ENCODE data around the gene ALDH1L1. TPM values are rescaled to one million over a fixed set of nuclear protein-coding genes. Genes with fewer than 3 reads are reported as not detected.
"Not testable (repeated sequence)": the region's sequence is repeated elsewhere in the genome, so short reads cannot be mapped to it uniquely, and the experiment has no call there.

ALDH1L1 gene
- total RNA-seq, 1 donor from 2014 or later, result not detected

DNA sequence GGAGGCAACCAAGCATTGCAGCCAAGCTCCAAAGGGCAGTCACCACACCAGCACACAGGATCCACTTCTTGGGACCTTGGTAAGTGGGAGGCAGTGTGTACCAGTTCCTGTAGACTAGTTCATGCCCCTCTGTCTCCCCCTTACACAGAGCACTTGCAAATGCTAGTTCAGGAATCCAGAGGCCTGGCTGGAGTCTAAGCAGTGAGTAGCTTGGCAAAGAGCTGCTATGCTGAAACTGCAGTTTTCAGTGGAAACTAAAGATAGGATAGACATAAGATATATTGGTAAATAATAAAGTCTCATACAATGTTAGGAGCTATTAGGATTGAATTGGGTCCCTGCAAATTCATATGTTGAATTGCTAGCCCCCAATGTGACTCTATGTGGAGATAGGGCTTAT lies 82.6 kb downstream of the ALDH1L1 start:
- Mint-ChIP-seq H3K27ac (no peak overlapping the region), H3K36me3 (ENCODE audit: low read depth) (no peaks in the 10 kb centered on the region), H3K27me3 (ENCODE audit: insufficient read depth) (no peaks in the 10 kb centered on the region), H3K4me1 (ENCODE audit: low read depth) (no peaks in the 10 kb centered on the region), H3K9me3 (peaks cover 35% of the 10 kb centered on the region), H3K4me3 (no peak overlapping the region)
- intact Hi-C loops (cut with micrococcal nuclease), result no loop called here
- DNase-seq (ENCODE audit: low spot score), result no peak

DNA sequence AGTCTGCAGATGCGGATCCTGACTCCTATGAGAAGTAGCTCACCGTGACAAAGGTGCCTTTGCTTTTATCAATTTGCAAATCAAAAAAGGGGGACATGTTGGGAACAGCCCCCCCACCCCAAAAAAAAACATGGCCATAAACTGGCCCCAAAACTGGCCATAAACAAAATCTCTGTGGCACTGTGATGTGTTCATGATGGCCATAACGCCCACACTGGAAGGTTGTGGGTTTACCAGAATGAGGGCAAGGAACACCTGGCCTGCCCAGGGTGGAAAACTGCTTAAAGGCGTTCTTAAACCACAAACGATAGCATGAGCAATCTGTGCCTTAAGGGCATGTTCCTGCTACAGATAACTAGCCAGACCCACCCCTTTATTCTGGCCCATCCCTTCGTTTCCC lies 84.1 kb downstream of the ALDH1L1 start:
- H3K4me3 Mint-ChIP-seq; H3K27me3 Mint-ChIP-seq (ENCODE audit: insufficient read depth); H3K4me1 Mint-ChIP-seq (ENCODE audit: low read depth); H3K36me3 Mint-ChIP-seq (ENCODE audit: low read depth); intact Hi-C loops (cut with micrococcal nuclease); DNase-seq (ENCODE audit: low spot score); H3K27ac Mint-ChIP-seq: not testable (repeated sequence)
- peaks cover 45% of the 10 kb centered on the region for H3K9me3 Mint-ChIP-seq

DNA sequence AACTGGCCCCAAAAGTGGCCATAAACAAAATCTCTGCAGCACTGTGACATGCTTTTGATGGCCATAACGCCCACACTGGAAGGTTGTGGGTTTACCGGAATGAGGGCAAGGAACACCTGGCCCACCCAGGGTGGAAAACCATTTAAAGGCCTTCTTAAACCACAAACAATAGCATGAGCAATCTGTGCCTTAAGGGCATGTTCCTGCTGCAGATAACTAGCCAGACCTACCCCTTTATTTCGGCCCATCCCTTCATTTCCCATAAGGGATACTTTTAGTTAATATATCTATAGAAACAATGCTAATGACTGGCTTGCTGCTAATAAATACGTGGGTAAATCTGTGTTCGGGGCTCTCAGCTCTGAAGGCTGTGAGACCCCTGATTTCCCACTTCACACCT lies 88.3 kb downstream of the ALDH1L1 start:
- H3K4me1 Mint-ChIP-seq (ENCODE audit: low read depth), result not testable (repeated sequence)

DNA sequence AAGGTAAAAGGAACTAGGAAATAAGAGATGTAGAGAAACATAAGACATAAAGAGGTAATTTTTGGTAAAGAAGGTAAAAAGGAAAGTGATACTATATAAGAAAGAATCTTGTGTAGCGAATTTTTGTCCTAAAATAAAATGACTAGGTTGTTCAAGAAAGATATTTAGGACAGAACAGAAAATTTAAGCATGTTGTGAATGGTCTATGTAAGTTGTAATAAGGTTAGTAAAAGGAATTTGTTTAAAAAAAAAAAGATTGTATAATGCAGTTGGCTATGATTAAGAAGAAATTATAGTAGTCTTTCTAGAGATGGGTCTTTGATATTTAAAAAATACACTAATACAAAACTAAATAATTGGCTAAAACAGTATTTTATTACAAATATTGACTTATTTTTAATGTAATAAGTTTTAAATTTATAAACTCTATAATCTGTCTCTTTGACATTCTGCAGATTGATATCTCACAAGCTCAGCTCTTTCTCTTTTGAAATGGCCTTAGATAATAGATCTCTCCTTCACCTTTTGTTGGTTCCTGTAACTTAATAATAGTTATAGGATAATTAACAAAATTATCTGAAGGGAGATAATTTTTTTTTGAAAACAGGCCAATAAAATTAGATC lies 92.7 kb downstream of the ALDH1L1 start:
- intact Hi-C loops (cut with micrococcal nuclease), result loop anchor here (10.0 kb wide), 4 partner anchors 617 to 1507 kb away; partner anchors contain the start of genes CHCHD6, MCM2 and TPRA1
- Mint-ChIP-seq H3K9me3 (peaks cover 23% of the 10 kb centered on the region), H3K27me3 (ENCODE audit: insufficient read depth) (peaks cover 3% of the 10 kb centered on the region), H3K27ac (no peak overlapping the region), H3K4me1 (ENCODE audit: low read depth) (peaks cover 26% of the 10 kb centered on the region), H3K4me3 (no peak overlapping the region), H3K36me3 (ENCODE audit: low read depth) (no peaks in the 10 kb centered on the region)
- DNase-seq (ENCODE audit: low spot score), result no peak

More for the DNA sequence above, 88.3 kb downstream of the ALDH1L1 start:
- H3K27ac Mint-ChIP-seq; H3K4me3 Mint-ChIP-seq; H3K36me3 Mint-ChIP-seq (ENCODE audit: low read depth); H3K27me3 Mint-ChIP-seq (ENCODE audit: insufficient read depth); intact Hi-C loops (cut with micrococcal nuclease); DNase-seq (ENCODE audit: low spot score): not testable (repeated sequence)
- H3K9me3 Mint-ChIP-seq, result peaks cover 47% of the 10 kb centered on the region

DNA sequence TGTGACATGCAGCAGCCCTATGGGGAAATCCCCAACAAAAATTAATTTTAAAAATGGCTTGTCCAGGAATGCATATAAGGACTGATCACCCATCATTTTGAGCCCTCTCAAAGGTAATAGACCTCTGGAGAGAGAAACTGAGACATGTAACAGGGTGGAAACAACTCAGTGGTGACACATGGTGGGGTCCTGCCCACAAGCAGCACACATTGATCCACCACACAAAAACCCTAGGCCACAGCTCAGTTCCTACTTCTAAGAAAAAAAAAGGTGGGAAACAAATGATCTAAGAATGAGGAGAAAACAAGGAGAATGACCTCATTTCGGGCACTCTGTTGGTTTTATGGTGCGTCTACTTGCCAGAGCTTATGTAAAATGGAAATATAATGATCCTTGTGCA lies 94.5 kb downstream of the ALDH1L1 start:
- H3K4me3 Mint-ChIP-seq, result peak overlapping the region; percentile 75
- H3K4me1 Mint-ChIP-seq (ENCODE audit: low read depth), result peaks cover 26% of the 10 kb centered on the region
- H3K36me3 Mint-ChIP-seq (ENCODE audit: low read depth), result no peaks in the 10 kb centered on the region
- peak overlapping the region; percentile 43 for H3K27ac Mint-ChIP-seq
- H3K9me3 Mint-ChIP-seq, result peaks cover 9% of the 10 kb centered on the region
- intact Hi-C loops (cut with micrococcal nuclease), result loop anchor here (2.0 to 10.0 kb wide), 5 partner anchors 389 to 1509 kb away; partner anchors contain the start of genes CHCHD6, MCM2, TPRA1 and ZXDC
- H3K27me3 Mint-ChIP-seq (ENCODE audit: insufficient read depth), result no peaks in the 10 kb centered on the region
- DNase-seq (ENCODE audit: low spot score), result no peak

DNA sequence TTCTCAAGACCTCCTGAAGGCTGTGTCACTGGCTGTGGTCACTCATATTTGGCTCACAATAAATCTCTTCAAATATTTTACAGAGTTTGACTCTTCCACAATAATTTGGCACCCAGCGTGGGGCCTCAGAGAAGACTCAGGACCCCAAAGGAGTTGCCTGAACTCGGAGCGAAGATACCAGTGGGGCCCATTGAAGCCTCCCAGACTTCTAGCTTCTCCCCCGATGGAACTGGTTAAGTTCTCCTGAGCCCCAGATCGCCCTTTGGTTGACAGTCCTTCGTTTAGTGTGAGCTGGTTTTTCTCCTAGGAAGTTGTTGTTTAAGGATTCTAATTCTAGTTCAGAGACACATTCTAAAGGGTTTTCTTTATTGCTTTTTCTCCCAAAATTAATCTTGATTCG lies 95.1 kb downstream of the ALDH1L1 start:
- Mint-ChIP-seq H3K9me3 (peaks cover 9% of the 10 kb centered on the region), H3K27me3 (ENCODE audit: insufficient read depth) (no peaks in the 10 kb centered on the region), H3K36me3 (ENCODE audit: low read depth) (no peaks in the 10 kb centered on the region), H3K4me3 (peak overlapping the region; percentile 75), H3K27ac (no peak overlapping the region), H3K4me1 (ENCODE audit: low read depth) (peaks cover 26% of the 10 kb centered on the region)
- intact Hi-C loops (cut with micrococcal nuclease), result loop anchor here (2.0 to 10.0 kb wide), 5 partner anchors 390 to 1510 kb away; partner anchors contain the start of genes CHCHD6, MCM2, TPRA1 and ZXDC
- DNase-seq (ENCODE audit: low spot score), result no peak

DNA sequence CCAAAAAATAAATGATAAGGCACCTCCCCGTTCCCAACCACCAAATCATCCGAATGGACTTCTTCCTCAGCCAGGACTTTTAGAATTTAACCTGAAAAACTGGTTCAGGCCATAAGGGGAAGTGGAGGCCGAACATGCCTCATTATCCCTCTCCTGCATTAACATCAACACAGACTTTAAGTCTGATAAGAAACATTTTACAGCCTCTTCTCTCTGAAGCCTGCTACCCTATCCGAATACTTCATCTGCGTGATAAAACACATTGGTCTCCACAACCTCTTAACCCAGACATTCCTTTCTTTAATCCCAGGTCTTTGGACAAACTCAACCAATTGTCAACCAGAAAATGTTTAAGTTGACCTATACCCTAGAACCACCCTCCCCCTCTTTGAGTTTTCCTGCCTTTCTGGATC lies 95.6 kb downstream of the ALDH1L1 start:
- peaks cover 9% of the 10 kb centered on the region for H3K9me3 Mint-ChIP-seq
- intact Hi-C loops (cut with micrococcal nuclease), result loop anchor here (1.0 to 10.0 kb wide), 10 partner anchors 94 to 1510 kb away; partner anchors contain the start of genes CHCHD6, KLF15, MCM2 and PLXNA1
- H3K27ac Mint-ChIP-seq, result peak overlapping the region; percentile 53

DNA sequence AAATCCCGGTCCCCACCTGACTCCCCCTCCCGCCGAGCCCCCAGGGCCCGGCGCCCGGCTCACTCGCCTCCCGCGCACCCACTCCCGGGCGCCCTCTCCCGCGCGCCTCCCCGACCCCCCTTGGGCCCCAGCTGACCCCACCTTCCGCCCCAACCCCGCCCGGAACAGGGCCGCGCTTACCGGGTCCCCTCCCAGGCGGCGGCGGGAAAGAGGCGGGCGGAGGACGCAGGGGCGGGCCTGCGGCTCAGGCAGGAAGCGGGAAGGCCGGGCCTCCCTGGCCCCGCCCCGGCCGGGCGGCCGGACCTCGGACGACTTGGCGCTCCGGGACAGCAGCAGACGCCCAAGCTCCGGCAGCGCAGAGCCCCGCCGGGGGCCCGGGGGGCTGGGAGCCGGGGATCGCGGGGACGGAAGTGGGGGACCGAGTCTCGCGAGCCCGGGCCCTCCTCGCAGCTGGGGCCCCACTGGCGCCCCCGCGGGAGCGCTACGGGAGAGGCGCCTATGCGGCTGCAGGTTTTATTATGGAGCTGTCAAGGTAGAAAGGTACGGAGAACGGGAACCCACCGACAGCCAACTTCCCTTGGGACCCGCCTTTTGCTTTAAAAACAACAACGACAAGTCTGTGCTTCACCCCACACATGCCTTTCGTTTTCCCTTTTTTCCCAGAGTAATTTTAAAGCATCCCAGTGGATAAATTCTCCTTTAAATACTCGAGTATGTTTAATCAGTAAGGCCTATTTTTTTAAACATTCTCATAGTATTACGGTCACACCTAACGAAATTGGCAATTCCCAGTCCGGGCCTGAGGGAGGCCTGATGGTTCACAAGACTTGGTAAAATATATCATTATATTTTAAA lies 96.2 kb downstream of the ALDH1L1 start, which contains the start of gene SLC41A3:
Gene SLC41A3, minus strand, starts transcription at position 212 of the 855 bp plus-strand sequence. CDS start 15,905 bp downstream, outside the sequence.
- H3K9me3 Mint-ChIP-seq, result peaks cover 9% of the 10 kb centered on the region
- DNase-seq (ENCODE audit: low spot score), result peak; percentile 90
- H3K36me3 Mint-ChIP-seq (ENCODE audit: low read depth), result no peaks in the 10 kb centered on the region
- no peaks in the 10 kb centered on the region for H3K27me3 Mint-ChIP-seq (ENCODE audit: insufficient read depth)
- H3K4me1 Mint-ChIP-seq (ENCODE audit: low read depth), result peaks cover 26% of the 10 kb centered on the region
- peak within 1 kb of the TSS; percentile 89 for H3K27ac Mint-ChIP-seq
- peak within 1 kb of the TSS; percentile 93 for H3K4me3 Mint-ChIP-seq
- intact Hi-C loops (cut with micrococcal nuclease), result loop anchor here (1.0 to 10.0 kb wide), 10 partner anchors 94 to 1511 kb away; partner anchors contain the start of genes CHCHD6, KLF15, MCM2 and PLXNA1

More for the DNA sequence above, 95.6 kb downstream of the ALDH1L1 start:
- Mint-ChIP-seq H3K4me3 (peak overlapping the region; percentile 75), H3K36me3 (ENCODE audit: low read depth) (no peaks in the 10 kb centered on the region), H3K27me3 (ENCODE audit: insufficient read depth) (no peaks in the 10 kb centered on the region), H3K4me1 (ENCODE audit: low read depth) (peaks cover 26% of the 10 kb centered on the region)
- DNase-seq (ENCODE audit: low spot score), result no peak

DNA sequence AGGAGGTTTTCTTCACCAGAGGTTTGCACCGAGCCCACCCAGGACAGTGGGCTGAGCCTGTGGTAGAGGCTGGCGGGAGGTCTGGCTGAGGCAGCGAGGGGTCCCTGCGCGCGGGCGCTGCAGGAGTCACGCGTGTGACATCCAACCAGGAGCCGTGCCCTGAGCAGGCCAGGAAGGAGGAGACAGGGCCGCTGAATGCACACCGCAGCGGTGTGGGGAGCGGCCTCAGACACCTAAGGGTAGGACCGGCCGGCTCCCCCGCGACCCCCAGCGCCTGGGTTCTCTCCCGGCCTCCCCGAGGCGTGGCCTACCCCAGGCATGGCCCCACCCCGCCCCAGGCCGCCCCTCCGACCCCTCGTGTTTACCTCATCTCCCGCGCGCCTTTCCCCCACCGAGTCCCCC lies 96.9 kb downstream of the ALDH1L1 start:
- Mint-ChIP-seq H3K4me3 (peak overlapping the region; percentile 93), H3K27me3 (ENCODE audit: insufficient read depth) (no peaks in the 10 kb centered on the region), H3K4me1 (ENCODE audit: low read depth) (peaks cover 26% of the 10 kb centered on the region), H3K9me3 (peaks cover 9% of the 10 kb centered on the region), H3K27ac (peak overlapping the region; percentile 89), H3K36me3 (ENCODE audit: low read depth) (no peaks in the 10 kb centered on the region)
- peak; percentile 28 for DNase-seq (ENCODE audit: low spot score)
- intact Hi-C loops (cut with micrococcal nuclease), result loop anchor here (5.0 to 10.0 kb wide), 6 partner anchors 111 to 1511 kb away; partner anchors contain the start of genes CHCHD6, MCM2, PLXNA1 and TPRA1

DNA sequence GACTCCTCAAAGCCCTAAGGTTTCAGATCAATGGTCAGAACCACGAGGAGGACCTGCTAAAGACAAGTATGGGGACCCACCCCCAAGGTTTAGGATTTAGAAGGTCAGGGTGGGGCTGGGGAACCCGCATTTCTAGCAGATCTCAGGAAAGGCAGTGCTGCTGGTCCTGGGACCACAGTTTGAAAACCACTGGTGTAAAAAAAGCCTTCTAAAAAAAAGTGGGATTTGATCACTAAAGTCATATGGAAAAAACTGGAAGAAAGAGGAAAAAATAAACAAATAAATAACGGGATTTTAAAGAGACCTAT lies 97.3 kb downstream of the ALDH1L1 start:
- Mint-ChIP-seq H3K27ac (peak overlapping the region; percentile 89), H3K4me1 (ENCODE audit: low read depth) (peaks cover 26% of the 10 kb centered on the region), H3K9me3 (peaks cover 7% of the 10 kb centered on the region), H3K36me3 (ENCODE audit: low read depth) (no peaks in the 10 kb centered on the region), H3K27me3 (ENCODE audit: insufficient read depth) (no peaks in the 10 kb centered on the region), H3K4me3 (peak overlapping the region; percentile 93)
- DNase-seq (ENCODE audit: low spot score), result no peak
- intact Hi-C loops (cut with micrococcal nuclease), result loop anchor here (5.0 to 10.0 kb wide), 6 partner anchors 111 to 1512 kb away; partner anchors contain the start of genes CHCHD6, MCM2, PLXNA1 and TPRA1

DNA sequence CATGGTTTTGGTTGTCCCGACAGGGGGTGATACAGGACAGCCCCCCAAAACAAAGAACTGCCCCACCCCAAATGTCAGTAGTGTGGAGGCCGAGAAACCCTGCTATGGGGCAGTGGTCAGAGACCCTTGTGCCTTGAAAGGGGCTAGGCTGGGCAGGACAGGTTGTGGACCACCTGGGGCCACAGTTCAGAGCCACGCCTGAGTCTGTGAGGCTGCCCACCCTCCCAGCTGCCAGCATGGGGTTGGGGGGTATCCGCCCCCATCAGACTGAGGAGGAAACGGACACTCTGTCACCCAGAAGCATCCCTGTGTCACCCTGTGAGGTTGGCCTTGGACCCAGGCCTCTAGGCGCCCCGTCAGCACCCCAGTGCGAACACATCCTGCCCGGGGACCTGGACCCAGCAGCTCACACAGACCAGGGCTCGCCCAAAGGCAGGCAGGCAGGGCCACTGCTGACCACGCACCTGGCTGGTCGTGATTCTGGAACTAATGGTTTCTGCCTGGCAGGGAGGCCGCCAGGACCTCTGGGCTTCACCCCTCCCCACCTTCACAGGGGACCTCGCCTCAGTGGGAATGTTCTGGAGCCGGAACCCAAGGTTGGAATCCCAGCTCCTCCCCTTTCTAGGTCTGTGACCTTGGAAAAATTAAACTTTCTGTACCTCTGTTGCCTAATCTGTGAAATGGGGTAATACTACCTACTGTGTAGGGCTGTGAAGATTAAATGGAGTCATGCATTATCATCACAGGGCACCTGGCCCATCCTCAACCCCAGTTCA lies 97.8 kb downstream of the ALDH1L1 start:
- intact Hi-C loops (cut with micrococcal nuclease), result loop anchor here (5.0 to 10.0 kb wide), 6 partner anchors 110 to 1512 kb away; partner anchors contain the start of genes CHCHD6, MCM2, PLXNA1 and TPRA1
- H3K27ac Mint-ChIP-seq, result peak overlapping the region; percentile 89
- DNase-seq (ENCODE audit: low spot score), result no peak
- no peaks in the 10 kb centered on the region for H3K27me3 Mint-ChIP-seq (ENCODE audit: insufficient read depth)
- peaks cover 26% of the 10 kb centered on the region for H3K4me1 Mint-ChIP-seq (ENCODE audit: low read depth)
- H3K4me3 Mint-ChIP-seq, result peak overlapping the region; percentile 93
- H3K36me3 Mint-ChIP-seq (ENCODE audit: low read depth), result no peaks in the 10 kb centered on the region
- H3K9me3 Mint-ChIP-seq, result peaks cover 2% of the 10 kb centered on the region
